Fibroblast of skin of left quadriceps (primary cell): ENCODE results near the gene GGN.
"Not testable (repeated sequence)": the region's sequence is repeated elsewhere in the genome, so short reads cannot be mapped to it uniquely, and the experiment has no call there.

ENCODE experiments used
- DNase-seq, 2 experiments: peaks; one replicate each; pipeline ENCODE4 v3.0.0-alpha.2; 2013; ENCODE audit warnings: low read depth in 2 of 2

GGN gene

GRCh38 chr19:38386971-38387549 lies 774 bp downstream of the GGN start:
- DNase-seq, result no peak

- no peak for DNase-seq
These were observed 1.4 kb downstream of the GGN start for GRCh38 chr19:38386300-38386970.

GRCh38 chr19:38385804-38386257 lies 2.0 kb downstream of the GGN start:
- no peak for DNase-seq

GRCh38 chr19:38385057-38385803 lies 2.6 kb downstream of the GGN start:
- DNase-seq, result no peak

GRCh38 chr19:38384209-38385027 lies 3.4 kb downstream of the GGN start:
- DNase-seq, result no peak

GRCh38 chr19:38383743-38384142 lies 4.1 kb downstream of the GGN start:
- no peak for DNase-seq

- DNase-seq, result no peak
These were observed 4.7 kb downstream of the GGN start for GRCh38 chr19:38383184-38383583.

GRCh38 chr19:38381138-38381537 lies 6.7 kb downstream of the GGN start:
- DNase-seq, result no peak

GRCh38 chr19:38378866-38379265 lies 9.0 kb downstream of the GGN start:
- no peak for DNase-seq

- no peak for DNase-seq
These were observed 10.8 kb downstream of the GGN start for GRCh38 chr19:38377052-38377451.

GRCh38 chr19:38376576-38376975 lies 11.3 kb downstream of the GGN start:
- DNase-seq, result no peak

GRCh38 chr19:38375748-38376147 lies 12.1 kb downstream of the GGN start:
- no peak for DNase-seq

- DNase-seq, result no peak
These were observed 12.7 kb downstream of the GGN start for GRCh38 chr19:38375098-38375493.

- peak; percentile 93 for DNase-seq
These were observed 13.3 kb downstream of the GGN start, which contains the start of gene PSMD8 for GRCh38 chr19:38374332-38375097. Gene PSMD8, plus strand, starts transcription at chr19:38374571. Its CDS starts 31 bp downstream, at chr19:38374602.

- no peak for DNase-seq
These were observed 13.9 kb downstream of the GGN start for GRCh38 chr19:38373907-38374331.

- DNase-seq, result no peak
These were observed 16.8 kb downstream of the GGN start for GRCh38 chr19:38371081-38371480.

GRCh38 chr19:38370299-38370698 lies 17.5 kb downstream of the GGN start:
- DNase-seq, result no peak

GRCh38 chr19:38369584-38369983 lies 18.2 kb downstream of the GGN start:
- DNase-seq, result no peak

- no peak for DNase-seq
These were observed 20.8 kb downstream of the GGN start for GRCh38 chr19:38367041-38367440.

- DNase-seq, result not testable (repeated sequence)
These were observed 24.7 kb downstream of the GGN start for GRCh38 chr19:38362946-38363688.
